ENCODE data around the gene SSB.
"Not testable (repeated sequence)": the region's sequence is repeated elsewhere in the genome, so short reads cannot be mapped to it uniquely, and the experiment has no call there.

The SSB gene

DNA sequence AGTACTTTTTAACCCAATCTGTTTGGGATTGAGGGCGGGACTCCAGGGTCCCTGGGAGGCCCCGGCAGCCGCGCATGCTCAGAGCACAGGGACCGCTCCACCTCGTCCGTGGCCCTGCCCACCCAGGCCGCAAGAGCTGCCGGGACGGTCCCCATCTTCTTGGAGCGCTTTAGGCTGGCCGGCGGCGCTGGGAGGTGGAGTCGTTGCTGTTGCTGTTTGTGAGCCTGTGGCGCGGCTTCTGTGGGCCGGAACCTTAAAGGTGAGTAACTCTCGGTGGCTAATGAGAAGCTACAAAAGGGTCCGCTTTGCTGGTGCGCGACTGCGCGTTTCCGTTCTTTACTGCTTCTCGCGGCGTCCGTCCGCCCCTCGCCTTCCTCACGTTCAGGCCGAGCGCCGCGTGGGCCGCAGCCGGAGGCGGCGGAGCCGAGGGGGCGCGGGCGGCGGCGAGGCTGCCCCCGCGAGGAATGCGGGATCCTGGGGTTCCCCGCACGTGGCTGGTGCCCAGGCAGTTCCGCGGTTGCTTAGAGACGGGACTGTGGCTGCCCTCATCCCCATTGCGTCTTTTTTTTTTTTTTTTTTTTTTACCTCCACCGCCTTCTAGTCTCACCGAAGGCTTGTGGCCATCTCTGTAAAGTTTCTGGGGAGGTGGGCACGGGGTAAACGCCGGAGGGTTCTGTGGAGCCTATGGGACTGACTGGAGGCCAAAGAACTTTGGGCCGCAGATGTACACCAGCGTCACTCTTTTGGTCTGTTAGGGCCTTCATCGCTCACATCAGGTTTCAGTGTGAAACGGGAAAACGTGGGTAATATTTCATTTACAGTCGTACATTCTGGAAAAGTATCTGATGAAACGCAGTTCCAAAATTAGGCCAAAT is at the start of gene SSB:
SSB (plus strand) TSS at position 154 of the 875 bp plus-strand sequence. CDS start 2,090 bp downstream, outside the sequence.
- peak; percentile 86 to 91 (median 90) for DNase-seq (ENCODE audit: low read depth in 3 of 3)

DNA sequence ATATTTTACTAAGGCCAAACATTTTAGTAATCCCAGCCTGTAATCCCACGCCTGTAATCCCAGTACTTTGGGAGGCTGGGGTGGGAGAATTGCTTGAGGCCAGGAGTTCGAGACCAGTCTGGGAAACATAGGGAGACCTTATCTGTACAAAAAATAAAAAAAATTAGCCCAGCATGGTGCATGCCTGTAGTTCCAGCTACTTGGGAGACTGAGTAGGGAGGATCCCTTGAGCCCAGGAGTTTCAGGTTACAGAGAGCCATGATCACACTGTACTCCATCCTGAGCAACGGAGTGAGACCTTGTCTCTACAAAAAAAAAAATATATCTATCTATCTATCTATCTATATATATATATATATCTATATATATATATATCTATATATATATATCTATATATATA is 45.9 kb upstream of the SSB start:
- no peak for DNase-seq (ENCODE audit: low read depth in 3 of 3)

DNA sequence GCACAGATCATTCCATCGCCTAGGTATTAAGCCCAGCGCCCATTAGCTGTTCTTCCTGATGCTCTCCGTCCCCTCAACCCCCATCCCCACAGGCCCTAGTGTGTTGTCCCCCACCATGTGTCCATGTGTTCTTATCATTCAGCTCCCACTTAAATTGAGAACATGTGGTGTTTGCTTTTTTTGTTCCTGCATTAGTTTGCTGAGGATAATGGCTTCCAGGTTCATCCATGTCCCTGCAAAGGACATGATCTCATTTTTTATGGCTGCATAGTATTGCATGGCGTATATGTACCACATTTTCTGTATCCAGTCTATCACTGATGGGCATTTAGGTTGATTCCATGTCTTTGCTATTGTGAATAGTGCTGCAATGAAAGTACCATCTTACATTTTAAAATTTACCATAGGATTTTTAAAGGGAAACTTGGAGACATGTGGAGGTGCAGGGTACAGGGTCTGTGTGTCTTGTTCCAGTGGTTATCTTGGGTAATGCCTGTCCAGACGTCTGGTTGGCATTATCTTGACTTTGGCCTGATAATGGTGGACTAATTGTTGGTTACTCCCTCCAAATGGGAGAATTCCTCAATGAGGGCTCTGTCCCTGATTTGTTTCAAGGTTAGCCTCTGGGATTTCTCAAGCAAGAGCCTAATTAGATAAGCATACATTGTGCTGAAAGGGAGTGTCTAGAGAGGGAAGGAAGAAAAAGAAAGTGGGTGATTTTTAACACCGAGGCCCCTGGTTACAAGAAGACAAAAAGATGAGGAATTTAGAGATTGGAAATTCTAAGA is 43.4 kb upstream of the SSB start:
- no peak for DNase-seq (ENCODE audit: low read depth in 3 of 3)

DNA sequence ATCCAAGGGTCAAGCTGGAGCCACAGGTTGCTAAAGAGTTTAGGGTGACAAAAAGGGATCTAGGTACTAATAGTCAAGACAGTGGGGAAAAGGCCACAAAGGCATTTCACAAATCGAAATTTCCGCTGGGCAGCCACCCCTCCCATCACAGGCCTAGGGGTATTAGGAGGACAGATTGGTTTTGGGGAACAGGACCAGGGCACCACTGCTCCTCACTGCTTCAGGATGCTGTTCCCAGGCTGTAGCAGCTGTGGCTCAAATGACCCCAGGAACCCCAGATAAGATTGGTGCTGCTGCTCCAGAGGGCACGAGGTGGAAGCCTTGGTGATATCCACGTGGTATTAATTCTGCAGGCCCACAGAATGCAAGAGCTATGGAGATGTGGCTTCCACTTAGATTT is 42.3 kb upstream of the SSB start:
- no peak for DNase-seq (ENCODE audit: low read depth in 3 of 3)

DNA sequence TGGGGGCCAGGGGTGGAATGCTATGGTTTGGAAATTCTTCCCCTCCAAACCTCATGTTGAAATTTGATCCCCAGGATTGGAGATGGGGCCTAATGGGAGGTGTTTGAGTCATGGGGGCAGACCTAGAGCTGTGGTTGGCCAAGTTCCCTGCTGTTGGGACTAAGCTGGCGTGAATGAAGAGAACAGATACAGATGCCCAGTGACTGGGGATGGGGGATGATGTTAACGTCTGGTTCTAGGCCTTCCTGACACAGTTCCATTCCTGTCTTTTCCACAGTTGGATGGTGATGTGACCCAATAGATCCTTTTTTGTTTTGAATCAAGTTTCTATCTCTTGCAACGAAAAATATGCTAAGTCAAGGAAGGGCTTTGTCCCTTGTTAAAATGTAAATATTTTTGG is 41.3 kb upstream of the SSB start:
- no peak for DNase-seq (ENCODE audit: low read depth in 3 of 3)

DNA sequence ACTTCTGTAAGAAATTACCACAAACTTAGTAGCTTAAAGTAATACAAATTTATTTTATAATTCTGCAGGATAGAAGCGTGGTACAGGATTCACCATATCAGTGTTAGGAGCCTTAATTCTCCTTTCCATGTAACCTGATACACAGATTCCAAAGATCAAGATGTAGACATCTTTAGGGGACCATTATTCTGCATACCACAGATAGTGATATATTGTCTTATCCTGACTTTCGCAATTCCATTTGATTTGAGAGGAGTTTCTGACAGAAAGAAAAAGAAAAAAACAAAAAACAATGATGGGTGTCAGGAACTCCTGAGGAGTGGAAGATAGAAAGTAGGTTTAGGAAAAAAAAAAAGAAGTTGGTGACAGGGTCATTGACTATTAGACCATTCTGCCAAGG is 40.9 kb upstream of the SSB start:
- DNase-seq (ENCODE audit: low read depth in 3 of 3) = no peak

DNA sequence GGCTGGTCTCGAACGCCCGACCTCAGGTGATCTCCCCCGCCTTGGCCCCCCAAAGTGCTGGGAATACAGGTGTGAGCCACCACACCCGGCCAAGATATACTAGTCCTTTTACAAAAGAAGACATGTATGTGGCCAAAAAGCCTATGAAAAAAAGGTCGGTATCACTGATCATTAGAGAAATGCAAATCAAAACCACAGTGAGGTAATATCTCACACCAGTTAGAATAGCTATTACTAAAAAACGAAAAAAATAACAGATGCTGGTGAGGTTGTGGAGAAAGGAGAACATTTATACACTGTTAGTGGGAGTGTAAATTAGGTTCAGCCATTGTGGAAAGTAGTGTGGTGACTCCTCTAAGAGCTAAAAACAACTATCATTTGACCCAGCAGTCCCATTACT is 38.7 kb upstream of the SSB start:
- no peak for DNase-seq (ENCODE audit: low read depth in 3 of 3)

DNA sequence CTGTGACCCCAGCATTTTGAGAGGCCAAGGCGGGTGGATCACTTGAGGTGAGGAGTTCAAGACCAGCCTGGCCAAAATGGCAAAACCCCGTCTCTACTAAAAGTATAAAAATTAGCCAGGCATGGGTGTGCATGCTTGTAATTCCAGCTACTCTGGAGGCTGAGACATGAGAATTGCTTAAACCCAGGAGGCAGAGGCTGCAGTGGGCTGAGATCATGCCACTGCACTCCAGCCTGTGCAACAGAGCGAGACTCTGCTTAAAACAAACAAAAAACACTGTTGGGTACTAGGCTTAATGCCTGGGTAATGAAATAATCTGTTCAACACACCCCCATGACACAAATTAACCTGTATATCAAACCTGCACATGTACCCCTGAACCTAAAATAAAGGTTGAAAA is 37.9 kb upstream of the SSB start:
- not testable (repeated sequence) for DNase-seq (ENCODE audit: low read depth in 3 of 3)

DNA sequence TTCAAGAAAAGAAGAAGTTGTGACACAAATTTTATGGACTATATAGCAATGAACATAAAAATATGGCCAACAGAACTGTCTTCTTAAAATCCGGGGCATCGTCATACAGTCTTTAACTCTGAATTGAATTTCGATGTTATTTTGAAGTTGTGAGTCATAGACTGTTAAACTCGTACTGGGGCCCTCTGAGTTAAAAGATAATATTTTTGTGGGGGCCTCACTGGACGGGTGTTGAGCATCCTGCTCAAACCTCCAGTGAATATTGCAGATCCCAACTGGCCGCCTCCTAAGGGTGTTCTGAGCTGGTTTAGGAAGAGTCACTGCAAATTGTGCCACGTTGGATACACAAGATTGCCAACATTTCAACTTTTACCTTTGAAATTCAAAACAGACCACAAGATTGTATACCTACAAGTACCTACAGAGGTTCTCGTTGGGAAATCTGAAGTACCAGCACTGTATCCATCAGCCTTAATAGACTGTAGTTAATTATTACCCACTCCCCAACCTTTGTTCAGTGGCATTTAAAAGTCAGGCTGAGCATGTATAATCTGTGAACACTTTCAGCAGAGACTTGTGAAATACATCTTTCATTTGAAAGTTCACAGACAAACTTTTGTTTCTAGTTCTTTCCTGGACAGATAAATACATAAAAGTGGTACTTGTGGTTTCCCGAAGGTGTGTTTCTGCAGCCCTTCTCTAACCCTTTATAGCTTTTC is 37.3 kb upstream of the SSB start:
- DNase-seq (ENCODE audit: low read depth in 3 of 3) = no peak

DNA sequence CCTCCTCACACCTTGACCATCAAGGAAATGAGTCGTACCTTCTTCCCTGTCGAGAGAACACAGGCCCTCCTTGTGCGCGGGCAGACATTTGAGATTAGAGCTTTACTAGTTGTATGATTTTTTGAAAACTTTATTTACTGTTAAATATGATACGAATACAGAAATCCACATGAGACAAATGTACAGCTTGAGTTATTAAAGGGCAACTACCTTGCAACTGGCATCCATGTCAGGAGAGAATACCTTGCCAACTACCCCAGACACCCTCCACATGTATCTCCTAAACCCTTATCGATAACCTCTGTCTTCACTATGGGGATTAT is 36.7 kb upstream of the SSB start:
- no peak for DNase-seq (ENCODE audit: low read depth in 3 of 3)

DNA sequence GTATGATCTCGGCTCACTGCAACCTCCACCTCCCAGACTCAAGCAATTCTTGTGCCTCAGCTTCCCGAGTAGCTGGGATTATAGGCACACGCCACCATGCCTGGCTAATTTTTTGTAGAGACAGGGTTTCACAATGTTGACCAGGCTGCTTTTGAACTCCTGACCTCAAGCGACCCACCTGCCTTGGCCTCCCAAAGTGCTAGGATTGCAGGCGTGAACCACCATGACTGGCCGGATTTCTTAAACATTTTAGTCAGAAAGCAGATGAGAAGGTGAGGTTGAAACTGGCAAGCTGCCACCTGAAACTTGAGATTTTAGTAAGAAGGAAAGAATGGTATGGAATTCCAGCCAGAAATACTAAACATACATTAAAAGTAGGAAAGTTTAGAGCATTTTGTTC is 33.1 kb upstream of the SSB start:
- DNase-seq (ENCODE audit: low read depth in 3 of 3) = no peak

DNA sequence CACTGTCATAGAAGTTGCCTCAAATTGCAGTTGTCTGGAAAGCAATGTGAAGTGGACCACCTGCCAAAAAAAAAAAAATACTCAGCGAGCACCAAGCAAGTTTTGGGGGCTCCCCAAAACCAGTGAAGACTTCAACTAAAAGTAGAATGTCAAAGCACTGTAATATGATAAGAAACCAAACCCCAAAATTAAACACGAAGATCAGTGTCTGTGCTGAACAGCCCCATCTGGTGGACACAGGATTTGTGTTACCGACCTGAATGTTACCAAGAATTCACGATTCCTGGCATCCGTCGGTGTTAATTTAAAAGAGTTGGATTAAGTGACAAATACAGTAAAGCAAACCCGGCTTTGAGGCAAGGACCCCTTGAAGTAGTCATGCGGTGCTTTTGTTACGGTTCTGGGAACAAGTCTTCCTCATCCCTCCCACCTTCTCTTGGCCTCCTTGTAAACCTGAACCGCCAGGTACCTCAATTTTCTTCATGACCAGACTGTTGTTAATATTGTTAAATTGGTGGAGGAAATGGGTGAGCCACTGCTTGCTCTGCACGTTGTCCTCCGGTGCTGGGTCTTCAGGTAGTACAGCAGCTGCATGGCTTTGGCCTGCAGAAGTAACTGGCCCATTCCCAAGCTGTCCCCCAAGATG is 31.3 kb upstream of the SSB start:
- peak; percentile 18 to 27 (median 20) for DNase-seq (ENCODE audit: low read depth in 3 of 3)

DNA sequence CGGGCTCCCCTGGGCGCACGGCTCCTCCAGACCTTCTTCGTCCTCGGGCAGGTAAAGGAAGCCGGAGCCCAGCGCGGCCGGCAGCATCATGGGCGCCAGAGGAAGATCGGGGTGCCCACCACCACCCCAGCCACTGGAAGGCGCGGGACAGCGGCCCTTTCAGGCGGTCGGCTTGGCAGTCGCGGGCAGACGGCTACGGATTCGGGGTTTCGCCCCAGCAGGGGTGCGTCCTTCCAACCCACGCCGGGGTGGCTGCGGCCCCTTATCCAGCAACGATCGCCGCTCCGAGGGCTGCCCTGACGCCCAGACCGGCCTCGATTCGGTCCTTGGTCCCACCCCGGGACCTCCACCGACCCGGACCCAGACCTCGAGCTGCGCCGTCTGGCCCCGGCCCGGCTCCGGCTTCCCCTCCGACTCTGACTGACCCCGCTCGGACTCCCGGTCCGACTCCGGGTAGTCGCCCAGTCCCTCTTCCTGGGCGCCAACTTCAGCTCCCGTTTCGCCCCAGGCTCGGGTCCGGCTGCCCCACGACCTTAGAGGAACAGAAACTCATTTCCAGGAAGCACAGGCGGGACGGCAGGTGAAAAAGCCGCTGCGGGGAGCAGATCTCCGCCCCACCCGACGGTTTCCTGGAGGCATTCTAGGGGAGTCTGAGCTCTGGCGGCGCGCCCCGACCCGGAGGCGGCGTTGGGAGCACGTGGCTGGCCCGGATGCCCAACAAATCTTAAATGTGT is 30.2 kb upstream of the SSB start:
- peak; percentile 9 to 21 (median 18) for DNase-seq (ENCODE audit: low read depth in 3 of 3)

DNA sequence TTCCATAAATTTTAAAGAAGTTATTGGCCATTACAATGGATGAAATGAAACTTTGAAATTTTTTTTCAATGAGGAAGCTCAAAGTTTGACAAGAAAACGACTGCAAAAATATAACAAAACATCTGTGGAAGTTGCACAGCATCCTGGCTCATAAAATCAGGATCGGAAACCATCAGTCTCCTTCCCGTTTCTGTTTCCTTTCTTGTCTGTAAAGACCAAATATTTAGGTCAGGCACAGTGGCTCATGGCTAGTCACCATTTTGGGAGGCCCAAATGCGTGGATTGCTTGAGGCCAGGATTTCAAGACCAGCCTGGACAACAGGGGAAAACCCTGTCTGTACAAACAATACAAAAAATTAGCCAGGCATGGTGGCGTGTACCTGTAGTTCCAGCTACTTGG is 27.6 kb upstream of the SSB start:
- no peak for DNase-seq (ENCODE audit: low read depth in 3 of 3)

DNA sequence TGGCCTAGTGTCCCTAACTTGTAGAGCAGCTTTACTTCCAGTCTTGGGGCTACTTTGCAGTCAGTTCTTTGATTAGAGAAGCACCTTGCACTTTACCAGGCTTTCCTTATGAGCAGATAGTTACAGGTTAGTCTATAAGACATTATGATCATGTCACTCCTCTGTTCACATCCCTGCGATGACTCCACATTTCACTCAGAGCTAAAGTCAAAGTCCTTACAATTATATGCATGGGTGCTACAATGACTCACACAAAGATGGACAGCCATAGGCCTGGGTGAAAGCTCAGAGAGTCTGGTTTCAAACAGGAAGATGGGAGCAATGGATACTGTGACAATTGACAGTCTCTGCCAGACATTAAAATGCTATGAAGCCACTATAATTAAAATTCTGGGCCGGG is 27.1 kb upstream of the SSB start:
- DNase-seq (ENCODE audit: low read depth in 3 of 3) = no peak

DNA sequence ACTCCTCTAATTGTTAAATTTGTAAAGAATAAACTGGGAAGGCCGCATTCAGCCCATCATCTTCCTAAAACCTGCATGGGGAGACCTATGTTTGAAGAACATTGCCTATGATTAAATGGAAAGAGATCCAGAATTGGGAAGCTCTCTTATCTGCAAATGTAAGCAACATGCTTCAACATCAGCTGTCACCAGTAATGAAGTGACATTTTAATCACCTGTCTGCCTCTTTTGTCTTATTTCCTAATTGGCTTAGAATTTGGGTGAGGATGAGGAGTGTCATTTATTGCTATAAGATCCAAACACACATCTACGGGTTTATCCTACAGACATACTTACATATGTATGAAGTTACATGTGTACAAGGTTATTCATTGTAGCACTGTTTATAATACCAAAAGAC is 26.0 kb upstream of the SSB start:
- no peak for DNase-seq (ENCODE audit: low read depth in 3 of 3)

DNA sequence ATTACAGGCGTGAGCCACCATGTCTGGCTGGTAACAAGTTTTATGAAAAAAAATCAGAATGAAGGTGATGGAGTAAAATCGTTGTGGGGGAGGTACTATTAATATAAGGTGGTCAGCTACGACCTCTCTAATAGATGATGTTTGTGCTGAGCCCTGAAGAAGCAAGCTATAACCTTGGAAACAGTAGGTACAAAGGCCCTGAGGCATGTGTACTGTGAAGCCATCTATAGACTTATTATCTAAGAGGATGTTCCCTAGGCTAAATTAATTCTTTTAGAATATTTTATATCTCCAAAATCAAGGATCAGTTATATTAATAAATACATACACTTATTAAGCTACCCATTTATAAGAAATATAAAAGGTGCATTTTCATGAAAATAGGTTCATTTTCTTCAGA is 23.3 kb upstream of the SSB start:
- no peak for DNase-seq (ENCODE audit: low read depth in 3 of 3)

DNA sequence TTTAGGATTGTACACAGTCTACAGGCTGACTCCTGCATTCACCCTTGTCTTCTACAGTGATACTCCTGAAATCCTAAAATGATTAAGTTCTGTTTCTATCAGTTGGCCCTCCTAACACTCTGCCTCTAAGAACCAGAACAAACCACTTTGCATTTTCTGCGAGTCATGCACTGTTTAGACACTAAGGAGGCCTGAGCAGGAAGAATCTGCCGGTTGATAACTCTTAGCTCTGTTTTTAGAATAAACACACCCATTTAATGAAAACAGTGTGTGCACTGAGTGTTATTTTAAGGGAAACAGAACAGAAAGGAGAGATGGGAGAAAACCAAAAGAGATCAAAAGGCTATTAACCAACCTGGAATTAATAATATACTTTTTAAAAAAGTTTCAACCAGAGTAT is 22.9 kb upstream of the SSB start:
- no peak for DNase-seq (ENCODE audit: low read depth in 3 of 3)

DNA sequence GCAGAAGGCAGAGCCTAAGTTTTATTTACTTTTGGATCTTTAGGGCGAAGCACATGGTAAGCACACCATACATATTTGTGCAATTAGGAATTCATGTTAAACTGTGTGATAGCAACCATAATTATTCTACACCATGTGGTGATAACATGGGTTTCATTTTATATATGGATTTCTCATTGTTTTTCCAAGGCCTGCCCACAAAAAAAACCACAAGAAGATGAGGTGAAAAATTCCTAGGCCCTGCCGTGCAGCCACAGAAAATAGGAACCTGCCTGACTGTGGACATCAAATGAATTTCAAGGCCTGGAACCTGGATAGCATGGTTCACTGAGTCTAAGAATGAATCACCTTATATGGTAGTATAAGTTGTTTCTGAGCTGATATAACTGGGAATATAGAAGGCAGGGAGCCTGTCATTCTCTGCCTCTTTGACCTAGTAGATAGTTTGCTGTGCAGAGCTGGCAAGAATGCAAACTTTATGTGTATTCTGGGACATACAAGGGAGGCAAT is 22.4 kb upstream of the SSB start:
- no peak for DNase-seq (ENCODE audit: low read depth in 3 of 3)

DNA sequence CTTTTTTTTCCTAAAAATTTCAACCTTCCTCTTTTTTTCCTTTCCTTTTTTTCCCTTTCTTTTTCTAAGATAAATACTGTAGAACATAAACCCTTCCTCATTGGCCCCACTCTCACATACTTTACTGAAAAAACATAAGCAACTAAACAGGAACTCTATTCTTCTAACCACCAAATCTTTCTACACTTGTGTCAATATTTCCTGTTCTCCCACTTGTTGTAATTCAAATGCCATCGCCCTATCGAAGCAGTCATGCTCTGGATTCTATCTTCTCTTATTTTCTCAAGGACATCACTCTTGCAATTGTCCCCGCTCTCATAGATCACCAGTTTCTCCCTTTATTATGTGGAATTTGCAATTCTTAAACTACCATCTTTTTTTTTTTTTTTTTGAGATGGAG is 20.2 kb upstream of the SSB start:
- DNase-seq (ENCODE audit: low read depth in 3 of 3) = no peak
